HFF-Myc (cell line): ENCODE measurements around the gene ANKRD6.
"Not testable (repeated sequence)": the region's sequence is repeated elsewhere in the genome, so short reads cannot be mapped to it uniquely, and the experiment has no call there.

Experiments
- DNase-seq: peaks from one replicate; pipeline ENCODE4 v3.0.0-alpha.2; 2011; ENCODE audit warnings: low read depth; ENCODE audit errors: extremely low read depth
- H3K4me3 ChIP-seq: replicated peaks from 2 replicates; pipeline ENCODE4 v1.5.1; 2011; ENCODE audit warnings: low read depth, mild to moderate bottlenecking, control low read depth, low read length
- TF ChIP-seq, protein P1 (sequence below): IDR thresholded peaks from 2 replicates; pipeline ENCODE4 v1.5.1; 2012; ENCODE audit warnings: mild to moderate bottlenecking, low read depth, low read length, control low read depth; ENCODE audit errors: missing control alignments

ANKRD6 gene

DNA sequence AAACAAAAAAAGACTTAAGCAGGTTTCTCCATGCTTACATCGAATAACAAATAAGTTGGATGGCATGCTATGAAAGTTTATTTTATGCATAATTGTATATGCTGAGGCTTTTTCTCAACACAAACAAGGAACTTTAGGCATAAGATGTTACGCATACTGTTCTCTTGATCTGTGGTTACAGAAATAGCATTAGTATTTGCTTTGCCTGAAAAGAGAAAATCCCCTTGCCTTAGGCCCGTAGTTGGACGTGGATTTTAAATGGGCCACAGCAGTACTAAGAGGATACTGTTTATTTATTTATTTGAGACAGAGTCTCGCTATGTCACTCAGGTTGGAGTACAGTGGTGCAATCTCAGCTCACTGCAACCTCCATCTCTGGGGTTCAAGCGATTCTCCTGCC lies 186.6 kb downstream of the ANKRD6 start:
- H3K4me3 ChIP-seq = no peak overlapping the region

DNA sequence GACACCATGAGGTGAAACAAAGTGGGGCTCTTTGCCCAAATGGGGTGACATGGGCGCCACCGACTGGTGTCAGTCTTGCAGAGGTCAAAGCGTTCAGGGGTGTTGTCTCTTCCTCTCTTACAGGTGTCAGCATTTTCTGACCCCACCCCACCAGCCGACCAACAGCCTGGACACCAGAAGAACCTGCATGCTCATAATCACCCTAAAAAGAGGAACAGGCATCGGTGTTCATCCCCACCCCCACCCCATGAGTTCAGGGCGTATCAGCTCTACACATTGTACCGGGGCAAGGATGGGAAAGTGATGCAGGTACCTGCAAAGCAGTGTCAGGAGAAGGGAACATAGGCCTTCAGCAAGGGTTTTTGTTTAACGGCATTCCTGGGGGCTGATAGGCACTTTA lies 190.8 kb downstream of the ANKRD6 start:
- DNase-seq = no peak
- no peak overlapping the region for H3K4me3 ChIP-seq
- TF ChIP-seq, protein P1, sequence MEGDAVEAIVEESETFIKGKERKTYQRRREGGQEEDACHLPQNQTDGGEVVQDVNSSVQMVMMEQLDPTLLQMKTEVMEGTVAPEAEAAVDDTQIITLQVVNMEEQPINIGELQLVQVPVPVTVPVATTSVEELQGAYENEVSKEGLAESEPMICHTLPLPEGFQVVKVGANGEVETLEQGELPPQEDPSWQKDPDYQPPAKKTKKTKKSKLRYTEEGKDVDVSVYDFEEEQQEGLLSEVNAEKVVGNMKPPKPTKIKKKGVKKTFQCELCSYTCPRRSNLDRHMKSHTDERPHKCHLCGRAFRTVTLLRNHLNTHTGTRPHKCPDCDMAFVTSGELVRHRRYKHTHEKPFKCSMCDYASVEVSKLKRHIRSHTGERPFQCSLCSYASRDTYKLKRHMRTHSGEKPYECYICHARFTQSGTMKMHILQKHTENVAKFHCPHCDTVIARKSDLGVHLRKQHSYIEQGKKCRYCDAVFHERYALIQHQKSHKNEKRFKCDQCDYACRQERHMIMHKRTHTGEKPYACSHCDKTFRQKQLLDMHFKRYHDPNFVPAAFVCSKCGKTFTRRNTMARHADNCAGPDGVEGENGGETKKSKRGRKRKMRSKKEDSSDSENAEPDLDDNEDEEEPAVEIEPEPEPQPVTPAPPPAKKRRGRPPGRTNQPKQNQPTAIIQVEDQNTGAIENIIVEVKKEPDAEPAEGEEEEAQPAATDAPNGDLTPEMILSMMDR = no peak

More for the DNA sequence above, 186.6 kb downstream of the ANKRD6 start:
- TF ChIP-seq, protein P1 = no peak
- no peak for DNase-seq

DNA sequence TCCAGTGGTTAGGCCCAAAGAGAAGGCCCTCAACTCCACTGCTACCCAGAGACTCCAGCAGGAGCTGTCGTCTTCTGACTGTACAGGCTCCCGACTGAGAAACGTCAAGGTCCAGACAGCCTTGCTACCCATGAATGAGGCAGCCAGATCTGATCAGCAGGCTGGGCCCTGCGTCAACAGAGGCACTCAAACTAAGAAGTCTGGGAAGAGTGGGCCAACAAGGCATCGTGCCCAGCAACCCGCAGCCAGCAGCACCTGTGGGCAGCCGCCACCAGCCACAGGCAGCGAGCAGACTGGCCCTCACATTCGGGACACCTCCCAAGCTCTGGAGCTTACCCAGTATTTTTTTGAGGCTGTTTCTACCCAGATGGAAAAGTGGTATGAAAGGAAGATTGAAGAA lies 197.5 kb downstream of the ANKRD6 start:
- TF ChIP-seq, protein P1 = no peak
- H3K4me3 ChIP-seq = no peak overlapping the region
- DNase-seq = no peak

DNA sequence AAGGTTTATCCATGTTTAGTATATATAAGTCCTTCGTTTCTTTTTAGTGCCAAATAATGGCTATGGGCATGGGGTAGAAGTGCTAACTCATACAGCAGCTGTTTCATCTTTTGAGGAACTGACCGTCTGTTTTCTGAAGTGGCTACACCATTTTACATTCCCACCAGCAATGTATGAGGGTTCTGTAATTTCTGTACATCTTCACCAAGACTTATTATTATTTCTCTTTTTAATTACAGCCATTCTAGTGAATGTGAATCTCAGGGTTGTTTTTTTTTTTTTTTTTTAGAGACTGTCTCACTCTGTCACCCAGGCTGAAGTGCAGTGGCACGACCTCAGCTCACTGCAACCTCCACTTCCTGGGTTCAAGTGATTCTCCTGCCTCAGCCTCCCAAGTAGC lies 203.5 kb downstream of the ANKRD6 start:
- not testable (repeated sequence) for DNase-seq, H3K4me3 ChIP-seq

DNA sequence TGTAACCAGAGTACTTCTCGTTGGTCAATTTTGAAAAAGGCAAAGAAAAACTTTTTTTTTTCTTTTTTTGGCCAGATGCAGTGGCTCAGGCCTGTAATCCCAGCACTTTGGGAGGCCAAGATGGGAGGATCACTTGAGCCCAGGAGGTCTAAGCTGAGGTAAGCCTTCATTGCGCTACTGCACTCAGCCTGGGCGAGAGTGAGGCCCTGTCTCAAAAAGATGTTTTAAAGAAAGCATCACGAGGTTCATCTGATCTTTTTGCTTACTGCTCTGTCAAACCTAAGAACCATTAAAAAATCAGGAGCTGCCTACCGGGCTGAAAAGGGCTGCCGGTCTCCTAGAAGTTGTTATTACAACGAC lies 205.0 kb downstream of the ANKRD6 start:
- TF ChIP-seq, protein P1 = no peak
- DNase-seq = no peak

DNA sequence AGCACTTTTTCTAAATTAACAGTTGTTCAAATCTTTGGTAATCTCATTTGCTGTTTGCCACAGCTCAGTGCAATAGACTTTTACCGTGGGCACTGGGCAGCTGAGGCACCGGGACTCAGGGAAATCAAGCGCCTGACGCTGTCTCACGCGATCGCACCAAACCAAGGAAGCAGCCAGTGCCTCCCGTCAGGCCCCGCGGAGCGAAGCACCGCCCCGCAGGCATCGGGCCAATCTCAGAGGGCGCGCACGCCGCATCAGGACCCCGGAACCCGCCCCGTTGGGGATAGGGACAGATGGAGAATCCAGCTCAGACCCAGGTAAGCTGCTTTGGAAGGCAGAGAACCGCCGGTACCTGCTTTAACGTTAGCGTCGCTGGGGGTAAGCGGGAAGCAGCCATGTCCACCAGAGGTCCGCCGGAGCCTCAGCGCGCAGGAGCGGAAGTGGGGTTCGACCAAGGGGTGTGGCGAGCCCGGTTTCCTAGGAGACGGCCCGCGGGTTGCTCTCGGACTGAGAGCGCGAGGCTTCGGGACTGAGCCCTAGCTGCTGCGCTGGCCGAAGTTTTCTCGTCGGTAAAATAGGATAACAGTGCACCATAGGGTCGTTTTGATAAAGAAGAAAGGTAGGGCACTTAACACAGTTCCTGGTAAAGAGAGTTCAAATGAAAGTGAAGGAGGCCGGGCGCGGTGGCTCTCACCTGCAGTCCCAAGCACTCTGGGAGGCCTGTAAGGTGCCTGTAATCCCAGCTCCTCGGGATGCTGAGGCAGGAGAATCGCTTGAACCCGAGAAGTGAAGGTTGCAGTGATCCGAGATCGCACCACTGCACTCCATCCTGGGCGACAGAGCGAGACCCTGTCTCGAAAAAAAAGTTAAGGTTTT lies 205.6 kb downstream of the ANKRD6 start, which contains the start of gene LYRM2:
LYRM2 (minus strand) TSS at position 428 of the 876 bp plus-strand sequence; CDS start at position 397, 31 bp downstream.
- TF ChIP-seq, protein P1 = no peak
- H3K4me3 ChIP-seq = peak within 1 kb of the TSS; percentile 70
- peak; percentile 64 for DNase-seq

More for the DNA sequence above, 205.0 kb downstream of the ANKRD6 start:
- peak overlapping the region; percentile 70 for H3K4me3 ChIP-seq

DNA sequence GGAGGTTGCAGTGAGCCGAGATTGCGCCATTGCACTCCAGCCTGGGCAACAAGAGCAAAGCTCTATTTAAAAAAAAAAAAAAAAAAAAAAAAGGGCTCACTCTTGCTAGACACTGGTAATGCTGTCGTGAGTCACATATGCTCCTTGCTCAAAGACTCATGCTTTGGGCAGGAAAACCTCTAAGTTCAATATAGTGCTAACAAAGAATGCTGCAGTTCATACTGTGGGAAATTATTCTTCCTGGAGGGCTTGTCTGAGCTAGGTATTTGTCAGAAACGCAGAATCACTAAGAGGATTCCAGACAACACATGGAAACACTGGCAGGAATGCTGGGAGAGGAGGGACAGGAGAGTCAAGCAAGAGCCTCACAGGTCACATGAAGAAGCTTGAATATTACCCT lies 207.9 kb downstream of the ANKRD6 start:
- no peak overlapping the region for H3K4me3 ChIP-seq
- TF ChIP-seq, protein P1 = no peak
- DNase-seq = peak; percentile 6

DNA sequence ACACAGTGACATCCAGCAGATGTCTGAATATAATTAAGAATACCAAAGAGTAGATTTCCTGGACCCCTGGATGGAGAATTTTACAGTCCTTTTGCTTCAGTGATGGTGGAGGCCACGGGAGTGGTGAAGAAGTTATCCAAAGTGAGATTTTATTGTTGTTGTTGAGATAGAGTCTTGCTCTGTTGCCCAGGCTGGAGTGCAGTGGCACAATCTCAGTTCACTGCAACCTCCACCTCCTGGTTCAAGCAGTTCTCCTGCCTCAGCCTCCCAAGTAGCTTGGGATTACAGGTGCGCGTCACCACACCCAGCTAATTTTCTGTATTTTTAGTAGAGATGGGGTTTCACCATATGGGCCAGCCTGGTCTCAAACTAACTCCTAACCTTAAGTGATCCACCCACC lies 208.6 kb downstream of the ANKRD6 start:
- not testable (repeated sequence) for DNase-seq, H3K4me3 ChIP-seq
